HG03457 (cell line): ENCODE data around the gene OBP2A.
"Not testable (repeated sequence)": the region's sequence is repeated elsewhere in the genome, so short reads cannot be mapped to it uniquely, and the experiment has no call there.

Source experiments
- ATAC-seq: cut with Tn5 transposase; IDR thresholded peaks from one replicate; pipeline ENCODE4 v1.9.1; 2021; ENCODE audit warnings: moderate number of reproducible peaks; ENCODE audit not compliant: unreplicated experiment

OBP2A gene

DNA sequence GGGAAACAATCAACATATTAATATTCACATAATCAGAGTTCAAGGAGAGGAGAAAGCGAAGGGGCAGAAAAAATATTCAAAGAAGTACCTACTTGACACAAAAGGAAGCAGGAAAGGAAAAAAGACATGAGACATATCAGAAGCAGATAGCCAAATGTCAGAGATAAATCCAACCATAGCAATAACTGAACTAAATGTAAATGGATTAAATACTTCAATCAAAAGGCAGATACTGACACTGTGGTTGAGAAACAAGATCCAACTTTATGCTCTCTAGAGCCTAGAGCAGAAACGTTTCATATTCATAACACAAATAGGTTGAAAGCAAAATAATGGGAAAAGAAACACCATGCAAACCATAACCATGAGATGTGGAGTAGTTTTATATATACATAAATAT is 36.5 kb upstream of the OBP2A start:
- no peak for ATAC-seq

DNA sequence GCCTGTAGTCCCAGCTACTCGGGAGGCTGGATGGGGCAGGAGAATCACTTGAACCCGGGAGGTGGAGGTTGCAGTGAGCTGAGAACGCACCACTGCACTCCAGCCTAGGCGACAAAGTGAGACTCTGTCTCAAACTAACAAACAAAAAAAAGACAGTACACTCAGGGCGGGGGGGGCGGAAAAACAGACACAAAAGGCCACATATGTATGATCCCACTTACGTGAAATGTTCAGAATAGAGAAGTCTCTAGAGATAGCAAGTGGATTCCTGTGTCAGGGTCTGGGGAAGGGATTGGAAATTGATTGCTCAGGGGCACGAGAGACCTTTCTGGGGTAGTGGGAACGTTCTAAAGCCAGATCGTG is 33.7 kb upstream of the OBP2A start:
- ATAC-seq = no peak

DNA sequence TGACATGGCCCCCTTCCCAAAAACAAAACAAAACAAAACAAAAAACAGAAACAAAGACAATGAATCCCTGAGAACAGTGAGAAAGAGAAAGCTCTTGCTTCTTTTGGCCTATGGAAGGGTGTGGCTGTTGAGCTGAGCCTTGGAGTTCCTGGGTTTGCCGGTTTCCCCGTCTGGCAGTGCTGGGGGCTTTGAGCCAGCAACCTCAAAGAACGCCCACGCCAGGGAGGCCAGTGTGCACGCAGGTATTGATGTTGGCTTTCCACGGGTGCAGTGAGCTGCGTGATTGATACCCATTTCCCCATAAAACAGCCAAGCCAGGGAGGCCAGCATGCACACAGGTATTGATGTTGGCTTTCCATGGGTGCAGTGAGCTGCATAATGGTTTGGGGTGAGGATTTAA is 33.0 kb upstream of the OBP2A start:
- ATAC-seq = no peak

DNA sequence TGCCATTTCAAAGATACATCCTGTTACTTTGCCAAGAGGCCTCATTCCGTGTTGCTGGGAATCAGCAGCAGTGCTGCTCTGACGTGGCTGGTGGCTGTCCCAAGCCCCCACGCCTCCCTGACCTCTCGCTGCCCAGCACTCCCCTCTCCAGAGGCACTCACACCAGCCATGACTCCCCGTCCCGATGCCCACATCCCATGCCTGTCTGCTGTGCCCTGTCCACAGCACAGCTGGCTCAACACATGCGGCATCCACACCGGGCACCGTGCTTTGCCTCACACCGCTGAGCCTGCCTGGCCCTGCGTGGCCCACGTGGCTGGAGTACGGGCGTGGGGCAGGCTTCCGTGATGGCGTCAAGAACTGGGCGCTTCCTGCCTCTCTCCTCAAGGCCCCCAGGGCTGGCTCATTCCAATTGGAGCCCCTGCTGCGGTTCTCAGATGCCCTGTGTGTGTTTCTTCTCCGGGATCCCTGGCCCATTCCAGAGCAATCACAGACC is 32.5 kb upstream of the OBP2A start:
- no peak for ATAC-seq

DNA sequence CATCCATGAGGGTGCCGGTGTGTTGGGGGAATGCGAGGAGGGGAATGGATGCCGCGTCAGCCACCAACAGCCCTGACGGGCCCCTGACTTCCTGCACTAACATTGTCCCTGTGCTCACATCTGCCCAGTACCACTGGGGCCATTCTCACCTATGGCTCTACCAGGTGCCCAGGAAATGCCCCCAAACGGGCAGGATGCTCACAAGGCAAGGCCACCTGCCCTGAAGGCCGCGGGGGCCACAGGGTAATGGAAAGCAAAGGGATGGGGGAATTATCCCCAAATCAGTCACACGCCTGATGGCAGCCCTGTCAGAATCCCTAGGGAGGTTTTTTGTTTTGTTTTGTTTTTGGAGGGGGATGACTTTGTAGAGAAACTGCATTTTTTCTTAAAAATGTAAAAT is 32.0 kb upstream of the OBP2A start:
- ATAC-seq = not testable (repeated sequence)

DNA sequence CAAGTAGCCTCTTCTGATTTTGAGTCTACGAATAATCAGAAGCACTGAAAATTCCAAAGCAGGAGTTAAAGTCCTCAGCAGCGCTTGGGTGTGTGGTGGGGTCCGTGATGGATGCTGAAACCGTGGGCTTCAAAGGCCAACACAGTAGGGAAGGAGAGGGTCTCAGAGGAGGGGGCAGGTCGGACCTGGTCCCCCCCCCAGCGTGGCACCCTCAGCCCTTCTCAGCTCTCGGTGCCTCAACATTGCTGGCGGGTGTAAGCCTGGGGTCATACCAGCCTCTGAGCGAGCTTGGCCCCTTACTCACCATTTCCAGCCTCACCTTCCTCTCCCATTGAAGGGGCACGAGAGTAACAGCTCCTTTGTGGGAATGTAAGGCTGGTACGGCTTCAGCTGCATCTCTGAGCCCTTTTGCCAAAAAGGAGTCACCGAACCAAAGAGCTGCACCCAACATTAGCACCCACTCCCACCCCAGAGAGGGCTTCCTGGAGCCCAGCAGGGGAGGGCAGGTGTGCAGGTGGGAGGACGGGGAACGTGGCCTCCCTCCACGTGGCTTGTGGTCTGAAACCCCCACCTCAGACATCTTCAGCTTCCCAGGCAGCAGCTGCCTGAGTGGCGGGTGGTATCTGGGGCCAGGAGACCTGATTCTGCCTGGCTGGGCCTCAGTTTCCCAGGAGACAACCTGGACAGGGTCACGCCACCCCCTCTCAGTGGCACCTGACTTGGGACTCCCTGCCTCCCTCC is 31.4 kb upstream of the OBP2A start:
- no peak for ATAC-seq

DNA sequence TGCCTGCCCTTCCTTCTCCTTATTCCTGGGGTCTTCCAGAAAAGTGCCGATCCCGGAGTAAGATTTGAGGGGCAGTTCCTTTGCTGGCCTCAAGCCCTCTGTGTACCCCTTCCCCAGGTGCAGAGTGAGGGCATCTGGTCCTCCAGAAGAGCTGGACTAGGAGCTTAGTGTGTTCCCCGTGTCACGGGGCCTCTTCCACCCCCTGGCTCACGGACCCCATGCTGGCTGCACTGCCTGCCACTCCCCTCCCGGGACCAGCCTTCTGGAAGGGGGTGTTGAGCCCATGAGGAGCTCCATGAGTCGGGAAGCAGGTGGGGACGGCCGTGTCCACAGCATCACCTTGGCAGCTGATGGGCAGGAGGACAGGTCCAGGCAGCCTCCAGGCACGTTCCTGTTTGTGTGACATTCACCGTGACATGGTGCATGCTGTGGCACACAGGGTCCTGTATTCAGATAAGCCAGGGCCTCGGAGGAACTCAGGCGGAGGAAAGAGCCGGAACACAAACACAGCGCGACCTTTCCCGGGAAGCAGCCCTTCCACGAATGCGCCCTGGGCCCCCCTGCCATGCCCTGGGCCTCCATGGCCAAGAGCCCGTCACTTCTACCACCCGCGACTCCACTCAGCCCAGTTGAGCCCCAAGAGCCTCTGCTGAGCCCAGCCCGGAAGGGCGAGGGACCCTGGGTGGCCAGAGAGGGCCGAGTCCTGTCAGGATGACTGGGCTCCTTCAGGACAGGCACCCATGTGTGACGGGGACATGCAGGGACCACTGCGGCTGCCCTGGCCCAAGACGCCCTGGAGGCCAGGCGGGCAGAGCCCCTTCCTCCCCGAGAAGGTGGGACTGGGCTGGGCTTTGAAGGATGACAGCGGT is 30.6 kb upstream of the OBP2A start:
- ATAC-seq = no peak

DNA sequence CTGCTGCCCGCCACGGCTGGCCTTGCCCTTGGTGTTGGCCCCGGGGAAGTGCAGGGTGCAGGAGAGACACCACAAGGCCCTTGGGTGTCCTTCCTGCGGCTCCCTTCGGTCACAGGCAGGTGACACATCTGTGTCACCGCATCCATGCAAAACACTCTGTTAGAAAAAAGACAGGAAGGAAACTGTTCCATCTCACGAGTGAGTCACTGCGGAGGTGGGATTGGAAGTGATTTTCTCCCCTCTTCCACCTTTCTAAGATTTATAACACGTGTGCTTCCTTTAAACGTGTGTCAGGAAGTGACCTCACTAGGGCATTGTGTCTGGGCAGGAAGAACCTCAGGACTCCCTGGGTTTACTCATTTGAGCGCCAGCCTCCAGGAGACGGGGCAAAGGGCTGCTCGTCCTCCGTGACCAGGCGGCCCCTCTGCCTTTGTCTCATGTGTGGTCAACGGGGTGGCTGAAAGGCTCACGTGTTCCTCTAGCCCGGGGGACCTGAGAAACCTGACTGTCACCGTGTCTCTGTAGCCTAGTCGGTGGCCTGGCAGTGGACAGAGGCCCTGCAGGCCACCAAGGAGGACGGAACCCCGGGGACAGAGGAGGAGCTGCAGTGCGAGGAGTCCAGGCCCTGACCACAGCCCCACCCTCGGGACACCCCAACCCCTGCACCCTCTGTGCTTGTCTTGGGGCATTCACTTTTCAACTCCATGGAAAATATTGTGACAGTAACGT is 29.6 kb upstream of the OBP2A start:
- ATAC-seq = no peak

DNA sequence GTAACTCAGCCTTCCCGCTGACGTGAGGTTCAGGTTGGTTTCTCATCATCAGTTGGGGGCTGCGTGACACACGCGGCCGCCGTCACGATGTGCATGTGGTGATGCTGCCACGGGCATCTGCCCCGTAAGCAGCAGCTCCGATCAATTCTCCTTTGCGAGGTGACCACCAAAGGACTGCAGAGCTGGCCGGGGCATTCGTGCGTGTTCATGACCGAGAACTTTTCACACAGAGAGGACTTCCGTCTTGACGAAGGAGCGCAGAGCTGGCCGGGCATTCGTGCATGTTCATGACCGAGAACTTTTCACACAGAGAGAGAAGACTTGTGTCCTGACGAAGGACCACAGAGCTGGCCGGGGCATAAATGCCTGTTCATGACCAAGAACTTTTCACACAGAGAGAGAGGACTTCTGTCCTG is 28.5 kb upstream of the OBP2A start:
- ATAC-seq = no peak

DNA sequence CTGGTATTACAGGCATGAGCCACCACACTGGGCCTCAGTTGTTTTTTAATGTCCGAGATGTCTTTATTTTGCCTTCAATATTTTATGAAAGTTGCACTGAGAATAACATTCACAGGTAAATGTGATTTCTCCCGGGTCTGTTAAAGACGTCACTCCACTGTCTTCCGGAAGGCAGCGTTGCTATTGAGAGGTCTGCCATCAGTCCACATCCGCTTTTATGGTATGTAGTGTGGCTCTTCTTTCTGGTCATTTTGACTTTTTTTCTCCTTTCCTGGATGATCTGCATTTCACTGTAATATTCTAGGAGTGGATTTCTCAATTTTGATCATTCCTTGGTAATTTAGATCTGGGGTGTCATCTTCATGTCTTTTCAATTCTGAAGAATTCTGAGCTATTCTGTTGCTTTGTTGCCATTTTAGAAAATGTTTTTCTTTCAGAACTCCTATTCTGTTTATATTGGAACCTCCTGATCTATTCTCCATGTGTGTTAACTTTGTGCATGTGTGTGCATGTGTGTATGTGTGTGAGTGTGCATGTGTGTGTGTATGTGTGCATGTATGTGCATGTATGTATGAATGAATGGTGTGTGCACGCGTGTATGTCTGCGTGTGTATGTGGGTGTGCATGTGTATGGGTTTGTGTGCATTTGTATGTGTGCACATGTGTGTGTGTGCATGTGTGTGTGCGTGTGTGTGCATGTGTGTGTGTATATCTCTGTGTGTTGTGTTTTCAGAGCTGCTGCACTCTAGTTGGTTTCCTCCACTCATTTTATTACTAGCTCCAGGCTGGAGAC is 26.6 kb upstream of the OBP2A start:
- no peak for ATAC-seq

DNA sequence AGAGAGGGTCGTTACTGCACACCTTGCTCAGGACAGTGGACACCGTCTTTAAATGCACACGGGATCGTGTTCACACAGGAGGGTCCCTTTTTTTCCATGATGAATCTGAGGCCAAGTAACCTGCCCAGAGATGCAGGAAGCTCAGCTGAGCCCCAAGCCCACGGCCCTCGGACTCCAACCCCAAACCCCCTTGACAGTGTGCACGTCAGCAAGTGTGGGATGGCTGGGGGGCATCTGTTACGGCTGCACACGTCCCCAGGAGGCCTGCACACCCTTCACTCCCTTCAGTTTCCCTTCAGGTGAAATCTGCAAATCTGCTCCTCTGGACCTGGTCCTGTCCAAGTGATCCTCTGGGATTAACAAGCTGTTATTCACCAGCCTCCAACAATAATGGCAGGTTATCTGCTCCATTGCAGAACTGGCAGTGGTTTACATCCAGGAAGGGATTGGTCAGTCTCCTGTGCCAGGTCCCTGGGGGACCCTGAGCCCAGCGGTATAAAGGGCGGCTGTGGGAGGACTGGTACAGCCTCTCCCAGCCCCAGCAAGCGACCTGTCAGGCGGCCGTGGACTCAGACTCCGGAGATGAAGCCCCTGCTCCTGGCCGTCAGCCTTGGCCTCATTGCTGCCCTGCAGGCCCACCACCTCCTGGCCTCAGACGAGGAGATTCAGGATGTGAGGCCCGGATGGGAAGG is 24.9 kb upstream of the OBP2A start, which contains the start of gene LCN1:
Gene LCN1 (plus strand): TSS at position 525 of the 692 bp plus-strand sequence. CDS start 58 bp downstream, at position 583.
- no peak for ATAC-seq

DNA sequence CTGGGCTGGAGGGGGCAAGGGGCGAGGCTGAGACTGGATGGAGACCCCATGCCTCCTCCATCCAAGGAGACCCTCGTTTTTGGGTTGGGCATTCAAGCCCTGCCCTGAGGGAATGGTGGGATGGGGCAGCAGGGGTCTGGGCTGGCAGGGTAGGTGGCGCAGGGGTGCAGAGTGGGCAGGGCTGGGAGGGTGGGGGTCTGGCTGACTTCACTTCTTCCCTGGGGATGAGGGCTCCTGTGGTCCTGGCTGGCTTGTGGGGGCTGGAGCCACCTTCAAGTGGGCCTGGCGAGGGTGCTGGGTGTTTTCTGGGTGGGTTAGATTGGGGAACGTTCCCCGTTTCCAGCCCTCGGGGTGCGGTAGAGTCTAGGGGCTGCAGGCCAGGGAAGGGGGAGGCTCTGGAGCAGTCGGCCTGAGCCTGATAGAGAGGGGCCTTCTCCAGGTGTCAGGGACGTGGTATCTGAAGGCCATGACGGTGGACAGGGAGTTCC is 24.3 kb upstream of the OBP2A start:
- no peak for ATAC-seq

DNA sequence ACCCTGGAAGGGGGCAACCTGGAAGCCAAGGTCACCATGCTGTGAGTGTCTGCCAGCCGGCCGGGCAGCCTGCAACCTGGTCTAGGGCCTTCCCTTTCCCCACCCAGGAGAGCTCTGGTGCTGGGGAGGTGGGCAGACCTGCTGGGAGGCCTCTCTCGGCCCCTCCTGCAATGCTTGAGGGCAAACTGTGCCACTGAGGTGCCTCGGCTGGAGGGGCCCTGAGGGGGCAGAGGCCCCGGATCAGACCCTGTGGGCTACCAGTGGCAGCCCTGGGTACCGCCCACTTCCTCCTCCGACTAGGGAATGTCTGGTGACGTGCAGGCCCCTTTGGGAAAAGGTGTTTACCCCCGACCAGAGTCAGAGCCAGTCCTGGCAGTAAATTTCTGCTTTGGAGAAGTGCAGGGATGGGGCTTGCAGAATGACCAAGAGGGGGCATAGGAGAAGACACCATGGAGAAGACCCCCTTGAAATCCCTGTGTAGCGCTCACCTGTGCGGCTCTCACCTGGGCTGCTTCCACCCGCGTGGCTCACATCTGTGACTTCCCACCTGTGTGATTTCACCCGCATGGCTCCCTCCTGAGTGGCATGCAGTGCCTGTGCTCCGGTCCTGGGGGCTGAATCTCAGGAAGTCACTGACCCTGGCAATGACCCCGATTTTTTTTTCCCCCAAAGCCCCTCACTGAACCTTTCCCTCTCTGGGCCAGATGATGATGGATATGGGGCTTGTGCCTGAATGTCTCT is 23.6 kb upstream of the OBP2A start:
- ATAC-seq = no peak

DNA sequence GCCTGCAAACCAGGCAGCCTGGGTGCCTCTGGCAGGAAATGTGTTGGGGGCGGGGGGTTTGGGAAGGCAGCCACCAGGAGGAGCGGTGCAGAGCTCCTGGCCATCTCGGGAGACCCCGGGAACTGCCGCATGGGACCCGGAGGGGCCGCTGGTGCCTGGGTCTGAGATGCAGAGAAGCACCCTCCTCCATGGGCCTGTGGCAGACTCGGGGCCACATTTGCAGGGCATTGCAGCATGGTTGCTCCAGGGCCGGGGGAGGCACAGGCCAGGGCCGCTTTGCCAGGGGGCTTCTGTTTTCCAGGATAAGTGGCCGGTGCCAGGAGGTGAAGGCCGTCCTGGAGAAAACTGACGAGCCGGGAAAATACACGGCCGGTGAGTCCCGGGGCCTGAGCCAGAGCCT is 23.0 kb upstream of the OBP2A start:
- ATAC-seq = no peak

DNA sequence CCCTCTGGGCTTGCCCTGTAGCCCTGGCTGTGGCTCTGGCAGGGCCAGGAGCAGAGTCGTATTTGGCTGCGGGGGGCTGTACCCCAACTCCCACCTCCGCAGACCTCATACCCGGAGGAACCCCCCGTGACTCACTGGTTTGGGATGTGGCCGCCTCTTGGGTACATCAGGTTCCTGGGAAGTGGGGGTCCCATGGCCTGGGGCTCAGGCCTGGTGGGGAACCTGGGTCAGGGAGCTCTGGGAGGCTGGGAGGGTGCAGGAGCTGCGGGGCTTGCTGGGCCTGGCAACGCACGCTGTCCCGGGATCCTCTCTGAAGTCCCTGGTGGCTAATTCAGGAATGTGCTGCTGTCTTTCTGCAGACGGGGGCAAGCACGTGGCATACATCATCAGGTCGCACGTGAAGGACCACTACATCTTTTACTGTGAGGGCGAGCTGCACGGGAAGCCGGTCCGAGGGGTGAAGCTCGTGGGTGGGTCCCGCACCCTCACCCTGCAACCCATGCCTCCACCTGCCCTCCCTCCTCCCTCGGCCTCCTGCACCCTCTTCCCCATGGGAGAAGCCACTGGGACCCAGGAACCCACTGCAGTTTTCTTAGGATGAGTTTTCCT is 22.3 kb upstream of the OBP2A start:
- ATAC-seq = no peak

DNA sequence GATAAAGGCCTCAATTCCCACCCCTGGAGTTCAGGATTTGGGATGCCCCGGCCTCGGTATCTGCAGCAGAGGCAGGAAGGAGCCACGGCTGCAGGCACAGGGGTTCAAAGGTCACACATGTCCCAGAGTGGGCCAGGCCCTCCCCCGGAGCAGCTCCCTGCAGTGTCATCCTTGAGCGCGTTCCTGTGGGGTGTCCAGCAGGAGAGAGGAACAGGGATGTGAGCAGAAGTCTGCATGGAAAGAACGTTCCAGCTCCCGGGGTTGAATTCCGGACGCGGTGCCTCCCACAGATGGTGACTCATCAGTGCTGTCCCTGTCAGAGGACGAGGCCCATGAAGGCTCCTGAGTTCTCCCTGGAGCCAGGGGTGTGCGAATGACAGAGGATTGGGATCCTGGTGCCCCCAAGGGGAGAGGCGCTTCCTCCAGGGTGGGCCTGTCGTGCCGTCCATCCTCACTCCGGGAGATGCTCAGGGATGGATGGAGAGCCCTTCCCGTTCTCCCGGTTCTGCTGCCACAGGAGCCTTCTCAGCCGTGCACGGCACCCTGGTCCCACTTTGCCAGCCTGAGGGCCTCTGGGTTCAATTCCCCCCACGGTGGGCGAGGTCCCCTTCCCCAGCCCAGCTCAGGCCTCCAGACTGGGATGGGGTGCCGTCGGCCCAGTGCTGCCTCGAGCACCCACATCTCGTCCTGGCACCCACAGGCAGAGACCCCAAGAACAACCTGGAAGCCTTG is 21.6 kb upstream of the OBP2A start:
- ATAC-seq = no peak

DNA sequence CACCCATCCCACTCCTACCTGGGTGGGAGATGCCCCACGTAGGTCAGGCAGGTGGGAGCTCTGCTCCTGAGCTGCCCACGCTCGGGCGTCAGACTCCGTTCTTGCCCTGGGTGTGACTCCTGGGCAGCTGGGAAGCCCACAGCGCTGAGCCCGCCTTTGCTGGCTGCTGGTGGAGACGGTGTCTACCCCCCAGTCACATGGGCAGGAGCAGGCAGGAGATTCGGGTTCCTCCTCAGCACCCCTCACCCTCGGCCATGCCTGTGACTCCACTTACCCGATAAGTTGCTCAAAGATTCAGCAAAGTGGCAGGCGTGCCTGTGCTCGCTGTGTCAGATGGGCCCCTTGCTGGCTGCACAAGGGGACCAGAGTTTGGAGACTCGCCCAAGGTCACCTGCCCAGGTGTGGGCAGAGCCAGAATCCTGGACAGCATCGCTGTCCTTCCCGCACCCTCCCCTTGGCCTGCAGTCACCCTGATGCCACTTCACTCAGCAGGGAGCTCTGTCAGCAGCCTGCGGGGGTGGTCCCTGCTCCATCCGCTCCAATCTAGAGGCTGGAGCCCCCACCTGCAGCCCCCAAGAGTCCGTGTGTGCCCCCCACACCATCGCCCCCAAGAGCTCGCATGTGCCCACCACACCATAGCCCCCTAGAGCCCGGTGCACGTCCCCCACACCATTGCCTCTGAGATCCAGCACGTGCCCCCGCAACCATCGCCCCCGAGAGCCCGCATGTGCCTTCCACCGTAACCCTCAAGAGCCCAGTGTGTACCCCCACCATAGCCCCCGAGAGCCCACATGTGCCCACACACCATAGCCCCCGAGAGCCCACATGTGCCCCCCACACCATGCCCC is 20.5 kb upstream of the OBP2A start:
- no peak for ATAC-seq
